Motor neuron (in vitro differentiated cells): ENCODE results near the gene ABL1. TPM values are rescaled to one million over a fixed set of nuclear protein-coding genes. Genes with fewer than 3 reads are reported as not detected.

Experiments used
- ATAC-seq, 8 experiments: fragments of 200-7000 bp; cut with Tn5 transposase; replicated peaks in 6 of 8; 2 replicates each; pipeline ENCODE4 v1.8.0; 2021; ENCODE audit warnings: mild to moderate bottlenecking in 8 of 8, moderate library complexity in 8 of 8
- H3K27ac ChIP-seq, 2 donors: fragments of 250-450 bp; sonication (Bioruptor Pico); 2 replicates each; pipeline ENCODE4 v1.9.0; 2021; ENCODE audit warnings: antibody characterized with exemption in 2 of 2, mild to moderate bottlenecking in 2 of 2, moderate library complexity in 1 of 2
- H3K4me1 ChIP-seq, 2 donors: fragments of 250-450 bp; sonication (Bioruptor Pico); replicated peaks in 1 of 2; 2 replicates each; pipeline ENCODE4 v1.6.1; 2021; ENCODE audit warnings: antibody characterized with exemption in 2 of 2, mild to moderate bottlenecking in 2 of 2, moderate library complexity in 1 of 2
- H3K4me3 ChIP-seq, 5 donors: fragments of 250-450 bp; sonication (Bioruptor Pico); 2 replicates each; pipeline ENCODE4 v1.9.0; 2021; ENCODE audit warnings: antibody characterized with exemption in 5 of 5, mild to moderate bottlenecking in 5 of 5, moderate library complexity in 4 of 5
- WGBS, 10 experiments: fragments of 450-650 bp; shearing (Covaris generic); methylation state at CpG; one replicate each; pipeline ENCODE4 v1.0.0; 2022; 5-methylcytosine and 5-hydroxymethylcytosine counted together
- in situ Hi-C, 9 experiments: fragments of 400-800 bp; cut with MboI; loops; one replicate each; pipeline ENCODE4 v1.15.0; 2021; ENCODE audit warnings: low sequenced_read_pairs in 9 of 9, low pct_unique_long_range_greater_than_20kb in 2 of 9; ENCODE audit not compliant: unreplicated experiment in 9 of 9
- total RNA-seq, 8 experiments: library from RNA; unstranded; fragments of 300-600 nt; gene quantifications; 2 replicates each; pipeline versions ENCODE4 v1.2.3 to v1.2.4, GENCODE V29; 2022

ABL1 gene
- total RNA-seq, 8 experiments from 2014 or later, result 20.7 to 68.1 (median 33.2) TPM

- Histone ChIP-seq H3K4me1 (no peaks in the 10 kb centered on the region), H3K4me3 (no peak overlapping the region), H3K27ac (peak overlapping the region in 1 of 2 donors; percentile 51)
- 30 to 100% (median 83%) methylated on average over 1 to 6 of the region's 10 CpGs; no CpG with 5 or more reads in 4 of the 10 experiments for whole genome bisulfite sequencing, 10 experiments
- in situ Hi-C loops, result loop anchor here in 5 of 9 experiments (25.0 kb wide), 4 partner anchors 109 to 166 kb away; no protein-coding TSS in a partner anchor
- peak in 1 of 8 experiments; percentile 29 for ATAC-seq
Observed at GRCh38 chr9:130871395-130872062, 36.5 kb downstream of the ABL1 start.

DNA sequence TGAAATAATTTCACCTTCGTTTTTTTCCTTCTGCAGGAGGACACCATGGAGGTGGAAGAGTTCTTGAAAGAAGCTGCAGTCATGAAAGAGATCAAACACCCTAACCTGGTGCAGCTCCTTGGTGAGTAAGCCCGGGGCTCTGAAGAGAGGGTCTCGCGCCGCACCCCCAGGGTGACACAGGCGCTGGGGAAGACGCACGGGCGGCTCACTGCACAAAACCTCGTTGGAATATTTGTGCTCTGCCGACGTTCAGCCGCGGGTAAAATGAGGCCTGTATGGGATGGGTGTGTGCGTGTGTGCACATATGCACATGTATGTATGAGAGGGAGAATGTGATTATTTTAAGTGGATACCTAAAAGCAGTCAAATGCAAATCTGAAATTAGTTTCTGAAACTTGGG is 37.0 kb downstream of the ABL1 start:
- H3K27ac ChIP-seq, result peak overlapping the region in 1 of 2 donors; percentile 56
- in situ Hi-C loops, result loop anchor here in 5 of 9 experiments (25.0 kb wide), 4 partner anchors 110 to 165 kb away; no protein-coding TSS in a partner anchor
- ATAC-seq, result peak in 3 of 8 experiments; percentile 93 to 96 (median 94)
- WGBS, 10 experiments, result 0 to 96% (median 29%) methylated on average over 1 to 14 of the region's 15 CpGs; no CpG with 5 or more reads in 3 of the 10 experiments
- H3K4me3 ChIP-seq, result no peak overlapping the region
- H3K4me1 ChIP-seq, result no peaks in the 10 kb centered on the region

- 13 to 100% (median 88%) methylated on average over 3 to 8 of the region's 9 CpGs; no CpG with 5 or more reads in 1 of the 10 experiments for WGBS, 10 experiments
- in situ Hi-C loops, result loop anchor here in 5 of 9 experiments (25.0 kb wide), 4 partner anchors 110 to 165 kb away; no protein-coding TSS in a partner anchor
- no peak overlapping the region for H3K4me3 ChIP-seq
- peak overlapping the region in 1 of 2 donors; percentile 56 for H3K27ac ChIP-seq
- peak in 3 of 8 experiments; percentile 28 to 59 (median 53) for ATAC-seq
- no peaks in the 10 kb centered on the region for H3K4me1 ChIP-seq
Observed at GRCh38 chr9:130872508-130872907, 37.5 kb downstream of the ABL1 start.

DNA sequence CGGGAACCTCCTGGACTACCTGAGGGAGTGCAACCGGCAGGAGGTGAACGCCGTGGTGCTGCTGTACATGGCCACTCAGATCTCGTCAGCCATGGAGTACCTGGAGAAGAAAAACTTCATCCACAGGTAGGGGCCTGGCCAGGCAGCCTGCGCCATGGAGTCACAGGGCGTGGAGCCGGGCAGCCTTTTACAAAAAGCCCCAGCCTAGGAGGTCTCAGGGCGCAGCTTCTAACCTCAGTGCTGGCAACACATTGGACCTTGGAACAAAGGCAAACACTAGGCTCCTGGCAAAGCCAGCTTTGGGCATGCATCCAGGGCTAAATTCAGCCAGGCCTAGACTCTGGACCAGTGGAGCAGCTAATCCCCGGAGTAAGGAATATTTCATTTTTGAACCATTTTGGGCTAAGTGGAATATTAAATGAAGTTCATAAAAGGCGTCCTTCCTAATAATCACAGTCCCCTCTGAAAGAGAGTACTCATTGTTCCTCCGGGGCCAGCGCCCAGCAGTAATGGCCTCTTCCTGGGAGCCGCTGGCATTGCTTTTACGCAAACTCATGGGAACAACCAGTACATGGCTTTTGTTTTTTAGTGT is 38.0 kb downstream of the ABL1 start:
- H3K27ac ChIP-seq, result peak overlapping the region in 1 of 2 donors; percentile 56
- in situ Hi-C loops, result loop anchor here in 5 of 9 experiments (25.0 kb wide), 4 partner anchors 111 to 164 kb away; no protein-coding TSS in a partner anchor

GRCh38 chr9:130873966-130874365 is 38.9 kb downstream of the ABL1 start:
- in situ Hi-C loops, result loop anchor here in 5 of 9 experiments (25.0 kb wide), 4 partner anchors 112 to 163 kb away; no protein-coding TSS in a partner anchor
- H3K4me1 ChIP-seq, result no peaks in the 10 kb centered on the region
- no peak overlapping the region for H3K27ac ChIP-seq
- H3K4me3 ChIP-seq, result no peak overlapping the region
- WGBS, 10 experiments, result 83 to 100% (median 97%) methylated on average over 1 to 8 of the region's 8 CpGs; no CpG with 5 or more reads in 1 of the 10 experiments
- ATAC-seq, result no peak

More for the DNA sequence above, 38.0 kb downstream of the ABL1 start:
- no peak for ATAC-seq
- Histone ChIP-seq H3K4me3 (no peak overlapping the region), H3K4me1 (no peaks in the 10 kb centered on the region)
- WGBS, 10 experiments, result 17 to 98% (median 90%) methylated on average over 1 to 12 of the region's 15 CpGs; no CpG with 5 or more reads in 2 of the 10 experiments

GRCh38 chr9:130874783-130875182 is 39.7 kb downstream of the ABL1 start:
- WGBS, 10 experiments, result 0 to 100% (median 92%) methylated on average over 1 to 2 of the region's 5 CpGs; no CpG with 5 or more reads in 4 of the 10 experiments
- H3K27ac ChIP-seq, result peak overlapping the region; percentile 39 to 47
- H3K4me3 ChIP-seq, result no peak overlapping the region
- in situ Hi-C loops, result loop anchor here in 5 of 9 experiments (25.0 kb wide), 4 partner anchors 112 to 163 kb away; no protein-coding TSS in a partner anchor
- no peak for ATAC-seq
- no peaks in the 10 kb centered on the region for H3K4me1 ChIP-seq

GRCh38 chr9:130877300-130877699 is 42.2 kb downstream of the ABL1 start:
- ATAC-seq, result no peak
- in situ Hi-C loops, result no loop called here
- Histone ChIP-seq H3K4me3 (no peak overlapping the region), H3K4me1 (no peaks in the 10 kb centered on the region), H3K27ac (peak overlapping the region in 1 of 2 donors; percentile 55)
- 88 to 100% (median 100%) methylated on average over 1 to 6 of the region's 6 CpGs; no CpG with 5 or more reads in 3 of the 10 experiments for WGBS, 10 experiments

DNA sequence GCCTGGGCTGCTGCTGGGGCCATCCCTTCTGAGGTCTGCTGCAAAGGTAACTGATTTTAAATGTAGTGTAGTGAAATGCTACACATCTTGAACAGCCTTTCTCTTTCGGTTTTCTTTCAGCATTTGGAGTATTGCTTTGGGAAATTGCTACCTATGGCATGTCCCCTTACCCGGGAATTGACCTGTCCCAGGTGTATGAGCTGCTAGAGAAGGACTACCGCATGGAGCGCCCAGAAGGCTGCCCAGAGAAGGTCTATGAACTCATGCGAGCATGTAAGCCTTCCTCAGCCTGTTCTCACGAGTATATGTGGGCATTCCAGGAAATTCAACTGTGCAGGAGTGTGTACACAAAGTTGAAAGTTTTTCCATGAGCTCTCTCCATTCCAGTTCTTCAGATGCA is 43.2 kb downstream of the ABL1 start:
- Histone ChIP-seq H3K27ac (peak overlapping the region; percentile 20 to 64), H3K4me1 (no peaks in the 10 kb centered on the region), H3K4me3 (no peak overlapping the region)
- no peak for ATAC-seq
- 60 to 95% (median 90%) methylated on average over 1 to 5 of the region's 6 CpGs; no CpG with 5 or more reads in 4 of the 10 experiments for WGBS, 10 experiments
- in situ Hi-C loops, result no loop called here

- H3K27ac ChIP-seq, result peak overlapping the region; percentile 43 to 65
- 67 to 100% (median 97%) methylated on average over 1 to 6 of the region's 9 CpGs; no CpG with 5 or more reads in 2 of the 10 experiments for whole genome bisulfite sequencing, 10 experiments
- H3K4me1 ChIP-seq, result no peaks in the 10 kb centered on the region
- in situ Hi-C loops, result no loop called here
- H3K4me3 ChIP-seq, result no peak overlapping the region
- ATAC-seq, result no peak
Observed at GRCh38 chr9:130879863-130880411, 44.9 kb downstream of the ABL1 start.

DNA sequence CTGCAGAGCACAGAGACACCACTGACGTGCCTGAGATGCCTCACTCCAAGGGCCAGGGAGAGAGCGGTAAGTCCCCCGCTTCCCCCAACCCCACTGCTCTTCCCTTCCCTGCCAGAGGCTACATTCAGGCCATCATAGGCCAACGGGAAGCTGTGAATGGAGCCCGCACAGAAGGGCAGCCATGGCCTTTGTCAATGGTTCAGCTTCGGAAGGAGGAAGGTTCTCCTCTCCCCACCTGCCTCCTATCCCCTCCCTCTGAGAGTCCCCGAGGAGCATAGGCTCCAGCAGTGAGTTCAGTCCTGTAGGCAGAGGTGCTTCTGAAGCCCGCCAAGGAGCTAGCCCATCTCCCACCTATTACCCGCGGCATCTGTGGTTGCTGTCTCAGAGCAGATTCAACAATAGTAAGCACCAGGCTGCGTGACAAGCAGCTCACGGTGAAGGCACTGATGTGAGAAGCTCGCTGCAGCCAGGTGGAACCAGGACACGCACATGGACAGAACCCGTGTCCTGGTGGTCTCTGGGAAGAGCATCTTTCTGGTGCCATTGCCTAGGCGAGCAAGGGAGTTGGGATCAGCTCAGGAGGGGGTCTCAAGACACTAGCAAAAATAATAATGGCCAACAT is 45.7 kb downstream of the ABL1 start:
- Histone ChIP-seq H3K27ac (peak overlapping the region; percentile 43 to 65), H3K4me3 (no peak overlapping the region), H3K4me1 (no peaks in the 10 kb centered on the region)
- ATAC-seq, result no peak
- in situ Hi-C loops, result no loop called here
- 93 to 100% (median 100%) methylated on average over 1 to 5 of the region's 16 CpGs; no CpG with 5 or more reads in 5 of the 10 experiments for WGBS, 10 experiments

GRCh38 chr9:130881516-130881915 is 46.5 kb downstream of the ABL1 start:
- 57 to 100% (median 92%) methylated on average over 1 to 5 of the region's 6 CpGs; no CpG with 5 or more reads in 2 of the 10 experiments for WGBS, 10 experiments
- Histone ChIP-seq H3K4me1 (no peaks in the 10 kb centered on the region), H3K4me3 (no peak overlapping the region), H3K27ac (no peak overlapping the region)
- in situ Hi-C loops, result no loop called here
- no peak for ATAC-seq

GRCh38 chr9:130882696-130883225 is 47.7 kb downstream of the ABL1 start:
- Histone ChIP-seq H3K27ac (peak overlapping the region in 1 of 2 donors; percentile 71), H3K4me1 (no peaks in the 10 kb centered on the region), H3K4me3 (no peak overlapping the region)
- ATAC-seq, result no peak
- in situ Hi-C loops, result no loop called here
- WGBS, 10 experiments, result 71 to 100% (median 95%) methylated on average over 1 to 8 of the region's 15 CpGs; no CpG with 5 or more reads in 4 of the 10 experiments
